Activated T-cell treated with anti-CD3 and anti-CD28 coated beads, Interleukin-2, amount 50 U/mL, for 48 hours (primary cell): Measurements from ENCODE around the gene SAMD4B.
A peak's percentile ranks its signal among the peaks of the same experiment; 100 is the strongest.

ENCODE experiments used
- DNase-seq, 2 experiments: peaks; one replicate each; pipeline ENCODE4 v3.0.0-alpha.2; 2020

The SAMD4B gene

GRCh38 chr19:39428283-39429112, 86.3 kb downstream of the SAMD4B start:
- DNase-seq = no peak

GRCh38 chr19:39430675-39431593, 88.7 kb downstream of the SAMD4B start:
- DNase-seq = peak; percentile 83 to 84

GRCh38 chr19:39432677-39433025, 90.4 kb downstream of the SAMD4B start:
- peak in 1 of 2 experiments; percentile 38 for DNase-seq

- peak in 1 of 2 experiments; percentile 37 for DNase-seq
Measured at GRCh38 chr19:39433480-39434079, 91.4 kb downstream of the SAMD4B start.

GRCh38 chr19:39434123-39435076, 92.2 kb downstream of the SAMD4B start:
- no peak for DNase-seq
